Osteoblast (primary cell): ENCODE measurements around the gene ZNF454. TPM values are rescaled to one million over a fixed set of nuclear protein-coding genes. Genes with fewer than 3 reads are reported as not detected.

Source experiments
- DNase-seq: peaks from one replicate; pipeline ENCODE4 v3.0.0; 2011; ENCODE audit warnings: low spot score, mixed read lengths; ENCODE audit not compliant: insufficient read length; ENCODE audit errors: missing footprints
- H2AFZ ChIP-seq: 2 replicates; pipeline ENCODE4 v1.6.0; 2011; ENCODE audit warnings: mild to moderate bottlenecking, low read length
- H3K27ac ChIP-seq: 2 replicates; pipeline ENCODE4 v1.5.1; 2011; ENCODE audit warnings: mild to moderate bottlenecking, low read depth, low read length, moderate library complexity
- H3K27me3 ChIP-seq: 2 replicates; pipeline ENCODE4 v1.6.0; 2012; ENCODE audit warnings: mild to moderate bottlenecking, control low read depth, inconsistent platforms, low read length, moderate library complexity; ENCODE audit not compliant: insufficient read depth
- H3K36me3 ChIP-seq: 2 replicates; pipeline ENCODE4 v1.5.1; 2011; ENCODE audit warnings: mild to moderate bottlenecking, low read length, control low read depth, moderate library complexity; ENCODE audit not compliant: insufficient read depth
- H3K4me1 ChIP-seq: 2 replicates; pipeline ENCODE4 v1.5.1; 2011; ENCODE audit warnings: mild to moderate bottlenecking, low read length, control low read depth, moderate library complexity; ENCODE audit not compliant: insufficient read depth
- H3K4me2 ChIP-seq: 2 replicates; pipeline ENCODE4 v1.6.0; 2011; ENCODE audit warnings: mild to moderate bottlenecking, low read length; ENCODE audit not compliant: insufficient read depth
- H3K4me3 ChIP-seq: fragments of 200-600 bp; sonication (generic); 3 replicates; pipeline ENCODE4 v1.5.1; 2012; ENCODE audit warnings: mild to moderate bottlenecking, low read length, inconsistent platforms; ENCODE audit not compliant: insufficient read depth
- H3K79me2 ChIP-seq: 2 replicates; pipeline ENCODE4 v1.6.0; 2012; ENCODE audit warnings: mild to moderate bottlenecking, low read length, control low read depth, inconsistent platforms; ENCODE audit not compliant: insufficient read depth
- H3K9me3 ChIP-seq: 2 replicates; pipeline ENCODE4 v1.5.1; 2011; ENCODE audit warnings: low read depth, low read length, control low read depth
- H4K20me1 ChIP-seq: 2 replicates; pipeline ENCODE4 v1.6.0; 2012; ENCODE audit warnings: mild to moderate bottlenecking, low read length, control low read depth; ENCODE audit not compliant: insufficient read depth
- total RNA-seq: library from RNA; depleted of rRNA; stranded (reverse); fragments of >200 nt; gene quantifications from 2 replicates; pipeline ENCODE4 v1.2.3, GENCODE V29; 2012
- TF ChIP-seq, protein P1 (sequence below): IDR thresholded peaks from 2 replicates; pipeline ENCODE4 v1.5.1; 2011; ENCODE audit warnings: mild to moderate bottlenecking, low read depth, low read length, moderate library complexity; ENCODE audit errors: extremely low read depth

Gene ZNF454
- total RNA-seq, 1 donor, result 2.5 TPM

DNA sequence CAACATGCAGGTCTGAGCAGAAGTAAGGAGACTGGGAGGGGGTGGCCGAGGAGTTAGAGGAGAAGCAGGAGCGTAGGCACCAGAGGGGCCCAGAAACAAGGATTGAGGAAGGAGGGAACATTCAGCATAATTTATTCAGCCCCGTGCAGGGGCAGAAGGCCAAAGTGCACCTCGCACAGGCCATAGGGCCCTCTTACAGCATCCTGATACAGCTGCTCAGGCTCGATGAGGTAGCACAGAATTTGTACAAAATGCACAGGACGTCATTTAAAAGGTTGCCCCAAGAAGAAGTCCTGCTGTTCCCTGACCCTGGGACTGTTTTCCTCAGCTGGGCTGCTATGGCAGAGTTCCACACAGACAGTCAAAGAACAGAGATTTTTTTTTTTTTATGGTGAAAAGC, 56.2 kb downstream of the ZNF454 start:
- H4K20me1 ChIP-seq, result no peaks in the 10 kb centered on the region
- TF ChIP-seq, protein P1, sequence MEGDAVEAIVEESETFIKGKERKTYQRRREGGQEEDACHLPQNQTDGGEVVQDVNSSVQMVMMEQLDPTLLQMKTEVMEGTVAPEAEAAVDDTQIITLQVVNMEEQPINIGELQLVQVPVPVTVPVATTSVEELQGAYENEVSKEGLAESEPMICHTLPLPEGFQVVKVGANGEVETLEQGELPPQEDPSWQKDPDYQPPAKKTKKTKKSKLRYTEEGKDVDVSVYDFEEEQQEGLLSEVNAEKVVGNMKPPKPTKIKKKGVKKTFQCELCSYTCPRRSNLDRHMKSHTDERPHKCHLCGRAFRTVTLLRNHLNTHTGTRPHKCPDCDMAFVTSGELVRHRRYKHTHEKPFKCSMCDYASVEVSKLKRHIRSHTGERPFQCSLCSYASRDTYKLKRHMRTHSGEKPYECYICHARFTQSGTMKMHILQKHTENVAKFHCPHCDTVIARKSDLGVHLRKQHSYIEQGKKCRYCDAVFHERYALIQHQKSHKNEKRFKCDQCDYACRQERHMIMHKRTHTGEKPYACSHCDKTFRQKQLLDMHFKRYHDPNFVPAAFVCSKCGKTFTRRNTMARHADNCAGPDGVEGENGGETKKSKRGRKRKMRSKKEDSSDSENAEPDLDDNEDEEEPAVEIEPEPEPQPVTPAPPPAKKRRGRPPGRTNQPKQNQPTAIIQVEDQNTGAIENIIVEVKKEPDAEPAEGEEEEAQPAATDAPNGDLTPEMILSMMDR, result no peak
- no peaks in the 10 kb centered on the region for H3K36me3 ChIP-seq
- no peaks in the 10 kb centered on the region for H3K9me3 ChIP-seq
- H3K4me3 ChIP-seq, result no peak overlapping the region
- H3K4me1 ChIP-seq, result no peaks in the 10 kb centered on the region
- no peaks in the 10 kb centered on the region for H3K79me2 ChIP-seq
- peaks cover 13% of the 10 kb centered on the region for H3K27me3 ChIP-seq
- DNase-seq, result peak; percentile 62
- H3K4me2 ChIP-seq, result no peak overlapping the region
- H2AFZ ChIP-seq, result no peak overlapping the region
- H3K27ac ChIP-seq, result no peak overlapping the region

GRCh38 chr5:178998441-178998840, 57.4 kb downstream of the ZNF454 start:
- no peak overlapping the region for H2AFZ ChIP-seq

DNA sequence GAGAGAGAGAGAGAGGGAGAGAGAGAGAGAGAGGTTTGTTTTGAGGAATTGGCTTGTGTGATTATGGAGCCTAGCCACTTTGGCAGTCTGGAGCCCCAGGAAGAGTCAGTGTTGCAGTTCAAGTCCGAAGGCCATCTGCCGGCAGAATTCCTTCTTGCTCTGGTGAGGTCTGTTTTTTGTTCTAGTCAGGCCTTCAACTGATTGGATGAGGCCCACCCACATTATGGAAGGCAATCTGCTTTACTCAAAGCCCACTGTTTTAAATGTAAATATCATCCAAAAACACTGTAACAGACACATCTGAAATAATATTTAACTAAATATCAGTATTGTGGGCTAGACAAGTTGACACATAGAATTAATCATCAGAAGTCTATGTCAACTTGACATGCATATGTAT, 65.6 kb downstream of the ZNF454 start:
- Histone ChIP-seq H3K4me1 (no peaks in the 10 kb centered on the region), H3K36me3 (no peaks in the 10 kb centered on the region), H3K27me3 (no peaks in the 10 kb centered on the region), H3K9me3 (no peaks in the 10 kb centered on the region), H3K4me3 (no peak overlapping the region), H2AFZ (no peak overlapping the region), H3K79me2 (no peaks in the 10 kb centered on the region), H3K27ac (no peak overlapping the region), H4K20me1 (no peaks in the 10 kb centered on the region), H3K4me2 (no peak overlapping the region)
- TF ChIP-seq, protein P1, result no peak
- DNase-seq, result no peak

More at GRCh38 chr5:178998441-178998840, 57.4 kb downstream of the ZNF454 start:
- peaks cover 13% of the 10 kb centered on the region for H3K27me3 ChIP-seq
- H3K9me3 ChIP-seq, result no peaks in the 10 kb centered on the region
- DNase-seq, result no peak
- TF ChIP-seq, protein P1, result no peak
- H3K4me1 ChIP-seq, result no peaks in the 10 kb centered on the region
- no peaks in the 10 kb centered on the region for H3K36me3 ChIP-seq
- H3K4me3 ChIP-seq, result no peak overlapping the region
- no peaks in the 10 kb centered on the region for H4K20me1 ChIP-seq
- no peak overlapping the region for H3K4me2 ChIP-seq
- H3K27ac ChIP-seq, result no peak overlapping the region
- H3K79me2 ChIP-seq, result no peaks in the 10 kb centered on the region

DNA sequence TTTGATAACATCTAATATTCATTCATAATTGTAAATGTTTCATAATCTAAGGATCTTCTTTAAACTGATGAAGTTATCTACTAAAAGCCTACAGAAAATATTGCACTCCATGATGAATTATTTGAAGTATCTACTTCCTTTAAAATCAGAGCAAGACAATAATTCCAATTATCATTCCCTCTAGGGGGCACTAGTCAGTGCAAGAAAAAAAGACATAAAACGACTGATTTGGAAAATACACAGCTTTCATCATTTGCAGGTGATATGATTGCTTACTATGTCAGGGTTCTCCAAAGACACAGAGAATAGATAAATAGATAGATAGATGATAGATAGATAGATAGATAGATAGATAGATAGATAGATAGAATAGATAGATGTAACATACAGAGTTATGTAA, 67.7 kb downstream of the ZNF454 start:
- TF ChIP-seq, protein P1, result peak; percentile 42
- H3K4me3 ChIP-seq, result no peak overlapping the region
- H3K9me3 ChIP-seq, result no peaks in the 10 kb centered on the region
- H3K4me2 ChIP-seq, result no peak overlapping the region
- H4K20me1 ChIP-seq, result no peaks in the 10 kb centered on the region
- H2AFZ ChIP-seq, result no peak overlapping the region
- no peaks in the 10 kb centered on the region for H3K27me3 ChIP-seq
- H3K27ac ChIP-seq, result no peak overlapping the region
- H3K79me2 ChIP-seq, result no peaks in the 10 kb centered on the region
- H3K4me1 ChIP-seq, result no peaks in the 10 kb centered on the region
- no peaks in the 10 kb centered on the region for H3K36me3 ChIP-seq
- no peak for DNase-seq

Other genes starting within 250 kb of the ZNF454 start
- gene ZNF354A, start 210.5 kb upstream of the ZNF454 start, total RNA-seq, result 13.0 and 15.3 TPM in 2 replicates
- 12.3 and 14.1 TPM in 2 replicates for gene ZNF354B, start 81.2 kb upstream of the ZNF454 start, total RNA-seq
- 1.2 and 1.4 TPM in 2 replicates for gene ZFP2, start 45.3 kb upstream of the ZNF454 start, total RNA-seq
- gene GRM6, start 54.1 kb downstream of the ZNF454 start, total RNA-seq, result not detected in 2 replicates
- 6.2 and 8.3 TPM in 2 replicates for gene ZNF879, start 82.6 kb downstream of the ZNF454 start, total RNA-seq
- gene ZNF354C, start 119.2 kb downstream of the ZNF454 start, total RNA-seq, result 7.6 and 9.1 TPM in 2 replicates